ENCODE data around the gene TTF1. TPM values are rescaled to one million over a fixed set of nuclear protein-coding genes. Genes with fewer than 3 reads are reported as not detected.
A peak's percentile ranks its signal among the peaks of the same experiment; 100 is the strongest.
"Not testable (repeated sequence)": the region's sequence is repeated elsewhere in the genome, so short reads cannot be mapped to it uniquely, and the experiment has no call there.

TTF1 gene
- total and polyA plus RNA-seq, 11 donors: 13.0 to 25.2 (median 16.8) TPM

DNA sequence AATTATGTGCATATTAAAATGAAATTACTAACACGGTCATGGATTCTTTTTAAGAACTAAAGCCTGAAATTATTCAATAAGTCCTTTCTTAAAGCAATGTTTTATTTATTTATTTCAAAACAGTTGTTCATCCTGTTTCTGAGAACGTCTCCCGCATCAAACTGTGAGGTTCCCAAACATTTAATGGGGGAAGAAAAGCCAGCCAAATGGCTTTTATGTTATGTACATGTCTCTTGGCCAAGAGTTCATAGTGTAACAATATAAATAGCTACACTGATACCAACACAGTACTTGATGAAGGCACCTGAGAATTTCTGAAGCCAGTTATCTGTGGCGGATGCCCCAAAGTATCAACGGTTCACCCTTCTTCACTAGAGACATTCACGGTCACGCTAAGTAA, 15.7 kb downstream of the TTF1 start:
- ATAC-seq: no peak
- H3K9me3 ChIP-seq: no peaks in the 10 kb centered on the region
- intact Hi-C loops (cut with DNase I): no loop called here
- H3K27ac ChIP-seq: no peak overlapping the region
- TF ChIP-seq, protein P1, sequence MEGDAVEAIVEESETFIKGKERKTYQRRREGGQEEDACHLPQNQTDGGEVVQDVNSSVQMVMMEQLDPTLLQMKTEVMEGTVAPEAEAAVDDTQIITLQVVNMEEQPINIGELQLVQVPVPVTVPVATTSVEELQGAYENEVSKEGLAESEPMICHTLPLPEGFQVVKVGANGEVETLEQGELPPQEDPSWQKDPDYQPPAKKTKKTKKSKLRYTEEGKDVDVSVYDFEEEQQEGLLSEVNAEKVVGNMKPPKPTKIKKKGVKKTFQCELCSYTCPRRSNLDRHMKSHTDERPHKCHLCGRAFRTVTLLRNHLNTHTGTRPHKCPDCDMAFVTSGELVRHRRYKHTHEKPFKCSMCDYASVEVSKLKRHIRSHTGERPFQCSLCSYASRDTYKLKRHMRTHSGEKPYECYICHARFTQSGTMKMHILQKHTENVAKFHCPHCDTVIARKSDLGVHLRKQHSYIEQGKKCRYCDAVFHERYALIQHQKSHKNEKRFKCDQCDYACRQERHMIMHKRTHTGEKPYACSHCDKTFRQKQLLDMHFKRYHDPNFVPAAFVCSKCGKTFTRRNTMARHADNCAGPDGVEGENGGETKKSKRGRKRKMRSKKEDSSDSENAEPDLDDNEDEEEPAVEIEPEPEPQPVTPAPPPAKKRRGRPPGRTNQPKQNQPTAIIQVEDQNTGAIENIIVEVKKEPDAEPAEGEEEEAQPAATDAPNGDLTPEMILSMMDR (IDR thresholded peaks at IDR 0.05): no peak
- TF ChIP-seq POLR2A (IDR thresholded peaks at IDR 0.05): no peak
- peaks cover 0 to 3% (median 0%) of the 10 kb centered on the region in 12 donors for H3K4me1 ChIP-seq
- DNase-seq: no peak
- 53 to 69% (median 61%) methylated on average over 7 of the region's 7 CpGs for WGBS, 4 donors
- H3K27me3 ChIP-seq: no peaks in the 10 kb centered on the region
- no peak overlapping the region for H3K4me3 ChIP-seq
- peaks cover 6 to 100% (median 98%) of the 10 kb centered on the region in 9 donors for H3K36me3 ChIP-seq

DNA sequence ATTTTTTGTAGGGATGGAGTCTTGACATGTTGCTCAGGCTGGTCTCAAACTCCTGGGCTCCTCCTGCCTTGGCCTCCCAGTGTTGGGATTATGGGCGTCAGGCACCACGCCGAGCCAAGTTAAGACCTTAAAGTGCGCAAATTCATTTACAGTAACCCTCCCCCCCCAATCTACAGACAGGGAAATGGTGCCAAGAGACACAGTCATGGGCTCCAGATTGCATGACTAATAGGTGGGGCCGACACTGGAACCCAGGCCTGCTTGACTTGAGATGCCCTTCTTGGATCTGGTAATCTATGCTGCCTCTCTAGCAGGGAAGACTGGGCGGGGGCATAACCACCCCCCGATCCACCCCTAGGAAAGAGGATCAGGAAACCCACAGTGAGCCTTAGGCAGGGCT, 19.5 kb downstream of the TTF1 start:
- peaks cover 0 to 10% (median 0%) of the 10 kb centered on the region in 12 donors for H3K4me1 ChIP-seq
- DNase-seq (no peak), ATAC-seq (no peak)
- intact Hi-C loops (cut with DNase I): no loop called here
- WGBS, 4 donors: 88 to 98% (median 94%) methylated on average over 7 of the region's 7 CpGs
- H3K27me3 ChIP-seq: no peaks in the 10 kb centered on the region
- TF ChIP-seq, protein P1 (IDR thresholded peaks at IDR 0.05): no peak
- no peak for TF ChIP-seq POLR2A (IDR thresholded peaks at IDR 0.05)
- peaks cover 6 to 100% (median 89%) of the 10 kb centered on the region in 9 donors for H3K36me3 ChIP-seq
- no peak overlapping the region for H3K27ac ChIP-seq
- no peaks in the 10 kb centered on the region for H3K9me3 ChIP-seq
- H3K4me3 ChIP-seq: no peak overlapping the region

DNA sequence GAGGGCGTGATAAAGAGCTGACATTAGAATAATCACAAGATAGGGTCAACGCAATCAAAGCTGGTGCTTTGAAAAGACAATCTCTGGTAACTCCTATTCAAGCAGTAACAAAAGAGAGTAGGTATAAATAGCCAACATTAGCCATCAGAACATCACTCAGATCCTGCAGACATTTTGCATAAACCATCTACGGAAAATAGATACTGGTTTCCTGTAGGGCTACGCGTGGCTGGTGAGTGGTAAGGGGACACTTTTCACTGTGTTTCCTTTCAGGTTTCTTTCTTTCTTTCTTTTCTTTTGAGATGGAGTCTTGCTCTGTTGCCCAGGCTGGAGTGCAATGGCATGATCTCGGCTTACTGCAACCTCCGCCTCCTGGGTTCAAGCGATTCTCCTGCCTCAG, 22.3 kb downstream of the TTF1 start:
- Histone ChIP-seq H3K9me3 (no peaks in the 10 kb centered on the region), H3K27me3 (no peaks in the 10 kb centered on the region), H3K36me3 (peaks cover 0 to 99% (median 83%) of the 10 kb centered on the region in 9 donors), H3K27ac (no peak overlapping the region), H3K4me1 (peaks cover 0 to 10% (median 0%) of the 10 kb centered on the region in 12 donors), H3K4me3 (no peak overlapping the region)
- no peak for ATAC-seq
- TF ChIP-seq, protein P1 (IDR thresholded peaks at IDR 0.05): no peak
- no peak for TF ChIP-seq POLR2A (IDR thresholded peaks at IDR 0.05)
- DNase-seq: no peak
- intact Hi-C loops (cut with DNase I): no loop called here
- WGBS, 4 donors: 92 to 95% (median 94%) methylated on average over 8 of the region's 8 CpGs

DNA sequence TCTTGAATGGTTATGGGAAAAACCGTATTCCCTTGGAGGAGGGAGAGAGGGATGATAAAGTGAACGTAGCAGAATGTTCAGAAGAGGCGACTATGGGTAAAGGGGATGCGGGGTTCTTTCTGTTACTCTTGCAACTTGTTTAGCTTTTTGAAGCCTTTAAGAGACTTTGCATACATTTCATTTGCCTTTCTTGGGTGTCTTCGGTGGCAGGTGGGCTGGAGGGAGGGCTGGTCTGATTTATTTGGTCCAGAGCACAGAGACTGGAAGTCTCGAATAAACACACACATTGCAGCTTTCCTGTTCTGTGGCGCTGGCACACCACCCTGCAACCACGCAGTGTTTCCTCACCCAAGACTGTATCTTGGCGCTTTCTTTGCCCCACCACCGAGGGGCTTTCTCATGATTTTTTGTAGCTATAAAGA, 23.2 kb downstream of the TTF1 start:
- no peak for TF ChIP-seq POLR2A (IDR thresholded peaks at IDR 0.05)
- Histone ChIP-seq H3K36me3 (peaks cover 0 to 99% (median 83%) of the 10 kb centered on the region in 9 donors), H3K27ac (no peak overlapping the region), H3K9me3 (no peaks in the 10 kb centered on the region), H3K4me3 (no peak overlapping the region), H3K4me1 (peaks cover 0 to 10% (median 0%) of the 10 kb centered on the region in 12 donors), H3K27me3 (no peaks in the 10 kb centered on the region)
- no peak for DNase-seq
- no peak for ATAC-seq
- 83 to 89% (median 88%) methylated on average over 10 of the region's 10 CpGs for WGBS, 4 donors
- intact Hi-C loops (cut with DNase I): no loop called here

DNA sequence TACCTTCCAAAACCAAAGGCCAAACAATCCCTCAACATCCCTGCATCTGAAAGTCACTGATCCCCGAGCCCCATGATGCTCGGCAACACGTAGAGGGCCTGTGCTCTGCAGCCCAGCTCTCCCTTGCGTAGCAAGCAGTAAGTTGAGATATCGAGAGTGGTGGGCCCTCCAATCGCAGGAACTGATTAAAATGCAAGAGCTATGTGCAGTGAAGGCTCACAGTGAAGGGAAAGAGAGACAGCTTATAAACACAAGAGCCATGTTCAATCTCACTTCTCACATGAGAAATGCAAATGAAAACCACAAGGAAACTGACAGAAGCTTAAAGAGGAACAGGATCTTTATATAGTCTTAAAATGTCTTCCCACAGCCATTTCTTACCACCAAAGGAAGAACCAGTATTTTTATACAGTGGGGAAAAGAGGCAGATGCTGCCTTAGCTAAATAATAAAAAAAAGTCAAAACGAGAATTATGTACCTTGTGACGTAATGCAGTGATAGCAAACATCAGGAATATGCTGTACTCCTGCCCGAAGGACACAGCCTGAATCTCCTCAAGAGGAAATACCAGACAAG, 24.6 kb downstream of the TTF1 start:
- WGBS, 4 donors: 88 to 94% (median 92%) methylated on average over 9 of the region's 9 CpGs
- Histone ChIP-seq H3K9me3 (no peaks in the 10 kb centered on the region), H3K27ac (peak overlapping the region in 1 of 12 donors; percentile 80), H3K4me1 (peaks cover 0 to 10% (median 0%) of the 10 kb centered on the region in 12 donors), H3K4me3 (peak overlapping the region in 1 of 12 donors; percentile 8), H3K36me3 (peaks cover 0 to 85% (median 74%) of the 10 kb centered on the region in 9 donors), H3K27me3 (no peaks in the 10 kb centered on the region)
- TF ChIP-seq, protein P1 (IDR thresholded peaks at IDR 0.05): no peak
- TF ChIP-seq POLR2A (IDR thresholded peaks at IDR 0.05): no peak
- peak in 1 of 4 donors; percentile 20 for ATAC-seq
- no peak for DNase-seq
- intact Hi-C loops (cut with DNase I): no loop called here

DNA sequence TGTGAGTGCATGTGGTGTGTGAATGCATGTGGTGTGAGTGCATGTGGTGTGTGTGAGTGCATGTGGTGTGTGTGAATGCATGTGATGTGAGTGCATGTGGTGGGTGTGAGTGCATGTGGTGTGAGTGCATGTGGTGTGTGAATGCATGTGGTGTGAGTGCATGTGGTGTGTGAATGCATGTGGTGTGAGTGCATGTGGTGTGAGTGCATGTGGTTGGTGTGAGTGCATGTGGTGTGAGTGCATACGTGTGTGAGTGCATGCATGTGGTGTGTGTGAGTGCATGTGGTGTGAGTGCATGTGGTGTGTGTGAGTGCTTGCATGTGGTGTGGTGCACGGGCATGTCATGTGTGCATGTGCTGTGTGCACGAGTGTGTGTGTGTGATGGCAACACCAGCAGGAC, 28.2 kb downstream of the TTF1 start:
- intact Hi-C loops (cut with DNase I); H3K4me3 ChIP-seq; DNase-seq; H3K27me3 ChIP-seq; H3K9me3 ChIP-seq; ATAC-seq; H3K27ac ChIP-seq: not testable (repeated sequence)
- Histone ChIP-seq H3K36me3 (peaks cover 0 to 74% (median 62%) of the 10 kb centered on the region in 9 donors), H3K4me1 (peaks cover 0 to 13% (median 2%) of the 10 kb centered on the region in 12 donors)
- 89 to 95% (median 94%) methylated on average over 3 of the region's 3 CpGs for WGBS, 4 donors

DNA sequence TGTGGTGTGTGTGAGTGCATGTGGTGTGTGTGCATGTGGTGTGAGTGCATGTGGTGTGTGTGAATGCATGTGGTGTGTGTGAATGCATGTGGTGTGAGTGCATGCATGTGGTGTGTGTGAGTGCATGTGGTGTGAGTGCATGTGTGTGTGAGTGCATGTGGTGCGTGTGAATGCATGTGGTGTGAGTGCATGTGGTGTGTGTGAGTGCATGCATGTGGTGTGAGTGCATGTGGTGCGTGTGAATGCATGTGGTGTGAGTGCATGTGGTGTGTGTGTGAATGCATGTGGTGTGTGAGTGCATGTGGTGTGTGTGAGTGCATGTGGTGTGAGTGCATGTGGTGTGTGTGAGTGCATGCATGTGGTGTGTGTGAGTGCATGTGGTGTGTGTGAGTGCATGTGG, 28.9 kb downstream of the TTF1 start:
- H3K27me3 ChIP-seq; ATAC-seq; H3K9me3 ChIP-seq; DNase-seq; H3K4me3 ChIP-seq; H3K27ac ChIP-seq; intact Hi-C loops (cut with DNase I): not testable (repeated sequence)
- WGBS, 4 donors: 80 to 97% (median 95%) methylated on average over 2 of the region's 2 CpGs
- Histone ChIP-seq H3K36me3 (peaks cover 0 to 67% (median 60%) of the 10 kb centered on the region in 9 donors), H3K4me1 (peaks cover 0 to 16% (median 7%) of the 10 kb centered on the region in 12 donors)
